HUES64 (cell line): ENCODE data around the gene SPEG.

Experiments
- H3K27ac ChIP-seq: 2 replicates; pipeline ENCODE4 v1.7.0; 2013; ENCODE audit warnings: low read depth, low read length, inconsistent platforms
- H3K27me3 ChIP-seq: 2 replicates; pipeline ENCODE4 v1.6.1; 2013; ENCODE audit warnings: mild to moderate bottlenecking, low read length; ENCODE audit not compliant: insufficient read depth
- H3K36me3 ChIP-seq: 2 replicates; pipeline ENCODE4 v1.6.1; 2013; ENCODE audit warnings: mild to moderate bottlenecking, low read length; ENCODE audit not compliant: insufficient read depth
- H3K4me1 ChIP-seq: 2 replicates; pipeline ENCODE4 v1.6.1; 2013; ENCODE audit warnings: mild to moderate bottlenecking, low read length, moderate library complexity; ENCODE audit not compliant: insufficient read depth
- H3K4me3 ChIP-seq: 2 replicates; pipeline ENCODE4 v1.5.1; 2013; ENCODE audit warnings: mild to moderate bottlenecking, low read length, moderate library complexity
- H3K9ac ChIP-seq: 2 replicates; pipeline ENCODE4 v1.6.1; 2013; ENCODE audit warnings: mild to moderate bottlenecking, low read depth, low read length
- H3K9me3 ChIP-seq: 2 replicates; pipeline ENCODE4 v1.6.1; 2013; ENCODE audit warnings: low read depth, low read length; ENCODE audit not compliant: insufficient read depth
- WGBS: fragments of 150-250, 120-280 bp; methylation state at CpG from one replicate; pipeline ENCODE4 v1.1.7; 2013; ENCODE audit warnings: missing lambda C conversion rate; 5-methylcytosine and 5-hydroxymethylcytosine counted together

The SPEG gene

GRCh38 chr2:219446689-219447088 is 12.0 kb downstream of the SPEG start:
- H3K36me3 ChIP-seq = peaks cover 5% of the 10 kb centered on the region; the same call in 1 of the 2 replicates
- H3K27me3 ChIP-seq = peaks cover 18% of the 10 kb centered on the region
- H3K27ac ChIP-seq = no peak overlapping the region
- no CpG with 5 or more reads among the region's 1 CpG for WGBS
- no peak overlapping the region for H3K9ac ChIP-seq
- H3K4me3 ChIP-seq = no peak overlapping the region
- peaks cover 7% of the 10 kb centered on the region; the same call in 1 of the 2 replicates for H3K4me1 ChIP-seq
- H3K9me3 ChIP-seq = no peaks in the 10 kb centered on the region

- H3K36me3 ChIP-seq = peaks cover 5% of the 10 kb centered on the region; the same call in 1 of the 2 replicates
- 94% methylated on average over 22 of the region's 23 CpGs for WGBS
- no peak overlapping the region for H3K27ac ChIP-seq
- H3K4me3 ChIP-seq = no peak overlapping the region
- peaks cover 7% of the 10 kb centered on the region; the same call in 1 of the 2 replicates for H3K4me1 ChIP-seq
- H3K27me3 ChIP-seq = peaks cover 18% of the 10 kb centered on the region
- H3K9ac ChIP-seq = no peak overlapping the region
- no peaks in the 10 kb centered on the region for H3K9me3 ChIP-seq
Measured at GRCh38 chr2:219447242-219448098, 12.8 kb downstream of the SPEG start.

- peaks cover 12% of the 10 kb centered on the region; the same call in 1 of the 2 replicates for H3K27me3 ChIP-seq
- H3K9ac ChIP-seq = peak overlapping the region; percentile 5; the same call in 1 of the 2 replicates
- H3K4me3 ChIP-seq = peak overlapping the region; percentile 32; the same call in 1 of the 2 replicates
- H3K36me3 ChIP-seq = peaks cover 5% of the 10 kb centered on the region; the same call in 1 of the 2 replicates
- no peak overlapping the region for H3K27ac ChIP-seq
- peaks cover 9% of the 10 kb centered on the region; the same call in 1 of the 2 replicates for H3K4me1 ChIP-seq
- 92% methylated on average over 88 of the region's 88 CpGs for WGBS
- H3K9me3 ChIP-seq = no peaks in the 10 kb centered on the region
Measured at GRCh38 chr2:219448099-219448775, 13.6 kb downstream of the SPEG start.

- Histone ChIP-seq H3K4me1 (peaks cover 14% of the 10 kb centered on the region; the same call in 1 of the 2 replicates), H3K36me3 (peaks cover 5% of the 10 kb centered on the region; the same call in 1 of the 2 replicates), H3K9me3 (no peaks in the 10 kb centered on the region), H3K4me3 (peak overlapping the region; percentile 32; the same call in 1 of the 2 replicates), H3K27me3 (peaks cover 12% of the 10 kb centered on the region; the same call in 1 of the 2 replicates), H3K27ac (no peak overlapping the region), H3K9ac (peak overlapping the region; percentile 5; the same call in 1 of the 2 replicates)
- WGBS = 77% methylated on average over 51 of the region's 51 CpGs
Measured at GRCh38 chr2:219448776-219449341, 14.2 kb downstream of the SPEG start.

GRCh38 chr2:219449609-219450008 is 15.0 kb downstream of the SPEG start:
- H3K9ac ChIP-seq = no peak overlapping the region
- no peaks in the 10 kb centered on the region for H3K9me3 ChIP-seq
- no peak overlapping the region for H3K27ac ChIP-seq
- H3K4me3 ChIP-seq = no peak overlapping the region
- peaks cover 5% of the 10 kb centered on the region; the same call in 1 of the 2 replicates for H3K36me3 ChIP-seq
- H3K27me3 ChIP-seq = peaks cover 12% of the 10 kb centered on the region; the same call in 1 of the 2 replicates
- 92% methylated on average over 5 of the region's 5 CpGs for WGBS
- H3K4me1 ChIP-seq = peaks cover 14% of the 10 kb centered on the region; the same call in 1 of the 2 replicates

- H3K27me3 ChIP-seq = peaks cover 12% of the 10 kb centered on the region; the same call in 1 of the 2 replicates
- peaks cover 10% of the 10 kb centered on the region; the same call in 1 of the 2 replicates for H3K4me1 ChIP-seq
- WGBS = 93% methylated on average over 18 of the region's 18 CpGs
- H3K4me3 ChIP-seq = no peak overlapping the region
- no peak overlapping the region for H3K9ac ChIP-seq
- H3K36me3 ChIP-seq = peaks cover 5% of the 10 kb centered on the region; the same call in 1 of the 2 replicates
- no peaks in the 10 kb centered on the region for H3K9me3 ChIP-seq
- no peak overlapping the region for H3K27ac ChIP-seq
Measured at GRCh38 chr2:219451661-219452360, 17.2 kb downstream of the SPEG start.

- Histone ChIP-seq H3K9me3 (no peaks in the 10 kb centered on the region), H3K9ac (0 out of 2 replicates have a peak overlapping the region, but pooled peaks have one; percentile 19), H3K4me3 (no peak overlapping the region), H3K4me1 (peaks cover 10% of the 10 kb centered on the region; the same call in 1 of the 2 replicates), H3K27me3 (peaks cover 11% of the 10 kb centered on the region; the same call in 1 of the 2 replicates), H3K27ac (no peak overlapping the region), H3K36me3 (peaks cover 5% of the 10 kb centered on the region; the same call in 1 of the 2 replicates)
- 80% methylated on average over 23 of the region's 23 CpGs for WGBS
Measured at GRCh38 chr2:219452361-219453317, 18.0 kb downstream of the SPEG start.

GRCh38 chr2:219453671-219454590 is 19.3 kb downstream of the SPEG start:
- no peaks in the 10 kb centered on the region for H3K27me3 ChIP-seq
- H3K4me1 ChIP-seq = peaks cover 10% of the 10 kb centered on the region; the same call in 1 of the 2 replicates
- no peaks in the 10 kb centered on the region for H3K9me3 ChIP-seq
- H3K4me3 ChIP-seq = no peak overlapping the region
- no peak overlapping the region for H3K27ac ChIP-seq
- peaks cover 5% of the 10 kb centered on the region; the same call in 1 of the 2 replicates for H3K36me3 ChIP-seq
- 0 out of 2 replicates have a peak overlapping the region, but pooled peaks have one; percentile 19 for H3K9ac ChIP-seq
- WGBS = 85% methylated on average over 8 of the region's 10 CpGs

GRCh38 chr2:219455581-219455980 is 20.9 kb downstream of the SPEG start:
- no peak overlapping the region for H3K9ac ChIP-seq
- no peak overlapping the region for H3K27ac ChIP-seq
- no peaks in the 10 kb centered on the region for H3K9me3 ChIP-seq
- WGBS = 92% methylated on average over 3 of the region's 6 CpGs
- H3K27me3 ChIP-seq = no peaks in the 10 kb centered on the region
- no peak overlapping the region for H3K4me3 ChIP-seq
- H3K36me3 ChIP-seq = no peaks in the 10 kb centered on the region
- peaks cover 22% of the 10 kb centered on the region for H3K4me1 ChIP-seq
